HEK293 (cell line): ENCODE measurements around the gene HLA-DQB1.

Source experiments
- CTCF ChIP-seq: fragments of 450-650 bp; formaldehyde crosslinking; IDR thresholded peaks from 2 replicates; pipeline ENCODE4 v1.5.1; 2016; ENCODE audit warnings: missing biosample characterization, missing genetic modification characterization
- GLI2 ChIP-seq: fragments of 450-650 bp; formaldehyde crosslinking; IDR thresholded peaks from 2 replicates; pipeline ENCODE4; 2017; ENCODE audit warnings: missing biosample characterization, missing genetic modification characterization, low read depth, borderline replicate concordance
- GLI4 ChIP-seq: fragments of 450-650 bp; formaldehyde crosslinking; IDR thresholded peaks from 2 replicates; pipeline ENCODE4 v1.5.1; 2016; ENCODE audit warnings: missing biosample characterization, missing genetic modification characterization
- HOXD13 ChIP-seq: sonication (generic); formaldehyde crosslinking; IDR thresholded peaks from 2 replicates; pipeline ENCODE4 v1.8.0; 2022; ENCODE audit warnings: missing genetic modification reagents, borderline replicate concordance
- IKZF3 ChIP-seq: fragments of 450-650 bp; IDR thresholded peaks from 2 replicates; pipeline ENCODE4 v1.5.0; 2018; ENCODE audit warnings: missing biosample characterization, mild to moderate bottlenecking, missing genetic modification characterization, moderate library complexity
- OSR2 ChIP-seq: fragments of 450-650 bp; formaldehyde crosslinking; IDR thresholded peaks from 2 replicates; pipeline ENCODE4 v1.5.1; 2016; ENCODE audit warnings: missing biosample characterization, missing genetic modification characterization
- OVOL3 ChIP-seq: fragments of 450-650 bp; formaldehyde crosslinking; IDR thresholded peaks from 2 replicates; pipeline ENCODE4 v1.5.1; 2016; ENCODE audit warnings: missing biosample characterization, missing genetic modification characterization
- REST ChIP-seq: fragments of 450-650 bp; formaldehyde crosslinking; IDR thresholded peaks from 2 replicates; pipeline ENCODE4 v1.5.1; 2016; ENCODE audit warnings: missing biosample characterization, missing genetic modification characterization
- SCRT1 ChIP-seq: fragments of 450-650 bp; formaldehyde crosslinking; IDR thresholded peaks from 2 replicates; pipeline ENCODE4 v1.5.1; 2016; ENCODE audit warnings: missing biosample characterization, missing genetic modification characterization, borderline replicate concordance
- SETDB1 ChIP-seq: IDR thresholded peaks from one replicate; pipeline ENCODE4 v1.6.1; 2017; ENCODE audit warnings: mild to moderate bottlenecking, low read length, moderate library complexity, mixed read lengths; ENCODE audit not compliant: insufficient read length
- SP2 ChIP-seq: fragments of 450-650 bp; formaldehyde crosslinking; IDR thresholded peaks from 2 replicates; pipeline ENCODE4 v1.5.1; 2016; ENCODE audit warnings: missing biosample characterization, missing genetic modification characterization
- YY1 ChIP-seq: fragments of 450-650 bp; formaldehyde crosslinking; IDR thresholded peaks from 2 replicates; pipeline ENCODE4 v1.5.1; 2018; ENCODE audit warnings: missing biosample characterization, missing genetic modification characterization
- YY2 ChIP-seq: fragments of 450-650 bp; formaldehyde crosslinking; IDR thresholded peaks from 2 replicates; pipeline ENCODE4 v1.5.1; 2016; ENCODE audit warnings: missing biosample characterization, missing genetic modification characterization
- ZBTB44 ChIP-seq: fragments of 450-650 bp; IDR thresholded peaks from 2 replicates; pipeline ENCODE4 v1.5.1; 2018; ENCODE audit warnings: missing biosample characterization, mild to moderate bottlenecking, missing genetic modification characterization
- ZBTB48 ChIP-seq: fragments of 450-650 bp; formaldehyde crosslinking; IDR thresholded peaks from 2 replicates; pipeline ENCODE4 v1.5.1; 2016; ENCODE audit warnings: missing biosample characterization, missing genetic modification characterization
- ZEB2 ChIP-seq: fragments of 450-650 bp; formaldehyde crosslinking; IDR thresholded peaks from 2 replicates; pipeline ENCODE4 v1.5.1; 2016; ENCODE audit warnings: missing biosample characterization, missing genetic modification characterization
- ZNF16 ChIP-seq: fragments of 450-650 bp; formaldehyde crosslinking; IDR thresholded peaks from 2 replicates; pipeline ENCODE4 v1.5.1; 2016; ENCODE audit warnings: low read depth, missing biosample characterization, missing genetic modification characterization
- ZNF174 ChIP-seq: fragments of 450-650 bp; formaldehyde crosslinking; IDR thresholded peaks from 2 replicates; pipeline ENCODE4 v1.5.0; 2017; ENCODE audit warnings: missing biosample characterization, mild to moderate bottlenecking, missing genetic modification characterization
- ZNF184 ChIP-seq: fragments of 450-650 bp; IDR thresholded peaks from 2 replicates; pipeline ENCODE4 v1.5.1; 2018; ENCODE audit warnings: missing biosample characterization, mild to moderate bottlenecking, missing genetic modification characterization
- ZNF214 ChIP-seq: fragments of 450-650 bp; formaldehyde crosslinking; IDR thresholded peaks from 2 replicates; pipeline ENCODE4 v1.5.1; 2017; ENCODE audit warnings: missing biosample characterization, mild to moderate bottlenecking, missing genetic modification characterization, borderline replicate concordance
- ZNF423 ChIP-seq: fragments of 450-650 bp; formaldehyde crosslinking; IDR thresholded peaks from 2 replicates; pipeline ENCODE4 v1.5.1; 2016; ENCODE audit warnings: missing biosample characterization, missing genetic modification characterization
- ZNF473 ChIP-seq: fragments of 450-650 bp; formaldehyde crosslinking; IDR thresholded peaks from 2 replicates; pipeline ENCODE4 v1.5.1; 2017; ENCODE audit warnings: missing biosample characterization, missing genetic modification characterization
- ZNF529 ChIP-seq: fragments of 450-650 bp; formaldehyde crosslinking; IDR thresholded peaks from 2 replicates; pipeline ENCODE4 v1.5.1; 2017; ENCODE audit warnings: missing genetic modification characterization, missing biosample characterization; ENCODE audit not compliant: insufficient replicate concordance
- ZNF530 ChIP-seq: fragments of 450-650 bp; formaldehyde crosslinking; IDR thresholded peaks from 2 replicates; pipeline ENCODE4 v1.5.1; 2016; ENCODE audit warnings: low read depth, missing biosample characterization, missing genetic modification characterization
- ZNF660 ChIP-seq: fragments of 450-650 bp; IDR thresholded peaks from 2 replicates; pipeline ENCODE4 v1.5.1; 2018; ENCODE audit warnings: missing biosample characterization, mild to moderate bottlenecking, missing genetic modification characterization
- ZNF670 ChIP-seq: fragments of 450-650 bp; formaldehyde crosslinking; IDR thresholded peaks from 2 replicates; pipeline ENCODE4 v1.5.1; 2016; ENCODE audit warnings: missing biosample characterization, missing genetic modification characterization, low read depth
- ZNF837 ChIP-seq: fragments of 450-650 bp; formaldehyde crosslinking; IDR thresholded peaks from 2 replicates; pipeline ENCODE4 v1.5.1; 2016; ENCODE audit warnings: missing biosample characterization, missing genetic modification characterization
- TF ChIP-seq, protein P1 (sequence below): fragments of 450-650 bp; formaldehyde crosslinking; IDR thresholded peaks from 2 replicates; pipeline ENCODE4 v1.5.1; 2017; ENCODE audit warnings: missing biosample characterization, mild to moderate bottlenecking, missing genetic modification characterization, moderate library complexity
- TF ChIP-seq, protein P2 (sequence below): fragments of 450-650 bp; formaldehyde crosslinking; IDR thresholded peaks from 2 replicates; pipeline ENCODE4 v1.5.1; 2016; ENCODE audit warnings: missing biosample characterization, missing genetic modification characterization
- TF ChIP-seq, protein P3 (sequence below): fragments of 450-650 bp; formaldehyde crosslinking; IDR thresholded peaks from 2 replicates; pipeline ENCODE4; 2016; ENCODE audit warnings: missing biosample characterization, missing genetic modification characterization

HLA-DQB1 gene

GRCh38 chr6:32624565-32624964 lies 41.9 kb downstream of the HLA-DQB1 start (continued):
- TF ChIP-seq ZBTB48 (tag by site-specific recombination) (no peak), ZNF423 (tag by site-specific recombination) (no peak), ZBTB44 (tag by site-specific recombination) (0 out of 2 replicates have a peak, but pooled peaks have one; percentile 39), ZEB2 (tag by site-specific recombination) (0 out of 2 replicates have a peak, but pooled peaks have one; percentile 23), ZNF530 (tag by site-specific recombination) (no peak), HOXD13 (CRISPR knock-in tag) (no peak), SP2 (tag by site-specific recombination) (no peak), YY2 (tag by site-specific recombination) (no peak), ZNF16 (tag by site-specific recombination) (no peak), ZNF529 (no peak), OSR2 (tag by site-specific recombination) (peak; percentile 62; the same call in 1 of the 2 replicates), SCRT1 (tag by site-specific recombination) (no peak), GLI4 (tag by site-specific recombination) (no peak), GLI2 (tag by site-specific recombination) (0 out of 2 replicates have a peak, but pooled peaks have one; percentile 22), ZNF184 (tag by site-specific recombination) (no peak), CTCF (tag by site-specific recombination) (no peak), OVOL3 (tag by site-specific recombination) (no peak), SETDB1 (no peak), ZNF473 (tag by site-specific recombination) (no peak), ZNF670 (tag by site-specific recombination) (no peak), ZNF174 (tag by site-specific recombination) (no peak), ZNF837 (no peak), YY1 (no peak), ZNF214 (tag by site-specific recombination) (no peak), ZNF660 (tag by site-specific recombination) (no peak), IKZF3 (peak; percentile 74), REST (tag by site-specific recombination) (no peak)
- TF ChIP-seq, protein P1, sequence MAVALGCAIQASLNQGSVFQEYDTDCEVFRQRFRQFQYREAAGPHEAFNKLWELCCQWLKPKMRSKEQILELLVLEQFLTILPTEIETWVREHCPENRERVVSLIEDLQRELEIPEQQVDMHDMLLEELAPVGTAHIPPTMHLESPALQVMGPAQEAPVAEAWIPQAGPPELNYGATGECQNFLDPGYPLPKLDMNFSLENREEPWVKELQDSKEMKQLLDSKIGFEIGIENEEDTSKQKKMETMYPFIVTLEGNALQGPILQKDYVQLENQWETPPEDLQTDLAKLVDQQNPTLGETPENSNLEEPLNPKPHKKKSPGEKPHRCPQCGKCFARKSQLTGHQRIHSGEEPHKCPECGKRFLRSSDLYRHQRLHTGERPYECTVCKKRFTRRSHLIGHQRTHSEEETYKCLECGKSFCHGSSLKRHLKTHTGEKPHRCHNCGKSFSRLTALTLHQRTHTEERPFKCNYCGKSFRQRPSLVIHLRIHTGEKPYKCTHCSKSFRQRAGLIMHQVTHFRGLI (tag by site-specific recombination), result no peak
- TF ChIP-seq, protein P2, sequence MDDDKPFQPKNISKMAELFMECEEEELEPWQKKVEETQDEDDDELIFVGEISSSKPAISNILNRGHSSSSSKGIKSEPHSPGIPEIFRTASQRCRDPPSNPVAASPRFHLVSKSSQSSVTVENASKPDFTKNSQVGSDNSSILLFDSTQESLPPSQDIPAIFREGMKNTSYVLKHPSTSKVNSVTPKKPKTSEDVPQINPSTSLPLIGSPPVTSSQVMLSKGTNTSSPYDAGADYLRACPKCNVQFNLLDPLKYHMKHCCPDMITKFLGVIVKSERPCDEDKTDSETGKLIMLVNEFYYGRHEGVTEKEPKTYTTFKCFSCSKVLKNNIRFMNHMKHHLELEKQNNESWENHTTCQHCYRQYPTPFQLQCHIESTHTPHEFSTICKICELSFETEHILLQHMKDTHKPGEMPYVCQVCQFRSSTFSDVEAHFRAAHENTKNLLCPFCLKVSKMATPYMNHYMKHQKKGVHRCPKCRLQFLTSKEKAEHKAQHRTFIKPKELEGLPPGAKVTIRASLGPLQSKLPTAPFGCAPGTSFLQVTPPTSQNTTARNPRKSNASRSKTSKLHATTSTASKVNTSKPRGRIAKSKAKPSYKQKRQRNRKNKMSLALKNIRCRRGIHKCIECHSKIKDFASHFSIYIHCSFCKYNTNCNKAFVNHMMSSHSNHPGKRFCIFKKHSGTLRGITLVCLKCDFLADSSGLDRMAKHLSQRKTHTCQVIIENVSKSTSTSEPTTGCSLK (tag by site-specific recombination), result no peak
- TF ChIP-seq, protein P3, sequence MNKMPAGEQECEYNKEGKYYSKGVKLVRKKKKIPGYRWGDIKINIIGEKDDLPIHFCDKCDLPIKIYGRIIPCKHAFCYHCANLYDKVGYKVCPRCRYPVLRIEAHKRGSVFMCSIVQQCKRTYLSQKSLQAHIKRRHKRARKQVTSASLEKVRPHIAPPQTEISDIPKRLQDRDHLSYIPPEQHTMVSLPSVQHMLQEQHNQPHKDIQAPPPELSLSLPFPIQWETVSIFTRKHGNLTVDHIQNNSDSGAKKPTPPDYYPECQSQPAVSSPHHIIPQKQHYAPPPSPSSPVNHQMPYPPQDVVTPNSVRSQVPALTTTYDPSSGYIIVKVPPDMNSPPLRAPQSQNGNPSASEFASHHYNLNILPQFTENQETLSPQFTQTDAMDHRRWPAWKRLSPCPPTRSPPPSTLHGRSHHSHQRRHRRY, result no peak
